Kidney capillary endothelial cell (primary cell): Measurements from ENCODE around the gene ZNF133.
A peak's percentile ranks its signal among the peaks of the same experiment; 100 is the strongest.
"Not testable (repeated sequence)": the region's sequence is repeated elsewhere in the genome, so short reads cannot be mapped to it uniquely, and the experiment has no call there.

Experiments
- DNase-seq: peaks from one replicate; pipeline ENCODE4 v3.0.0-alpha.2; 2018; ENCODE audit warnings: low spot score

ZNF133 gene

DNA sequence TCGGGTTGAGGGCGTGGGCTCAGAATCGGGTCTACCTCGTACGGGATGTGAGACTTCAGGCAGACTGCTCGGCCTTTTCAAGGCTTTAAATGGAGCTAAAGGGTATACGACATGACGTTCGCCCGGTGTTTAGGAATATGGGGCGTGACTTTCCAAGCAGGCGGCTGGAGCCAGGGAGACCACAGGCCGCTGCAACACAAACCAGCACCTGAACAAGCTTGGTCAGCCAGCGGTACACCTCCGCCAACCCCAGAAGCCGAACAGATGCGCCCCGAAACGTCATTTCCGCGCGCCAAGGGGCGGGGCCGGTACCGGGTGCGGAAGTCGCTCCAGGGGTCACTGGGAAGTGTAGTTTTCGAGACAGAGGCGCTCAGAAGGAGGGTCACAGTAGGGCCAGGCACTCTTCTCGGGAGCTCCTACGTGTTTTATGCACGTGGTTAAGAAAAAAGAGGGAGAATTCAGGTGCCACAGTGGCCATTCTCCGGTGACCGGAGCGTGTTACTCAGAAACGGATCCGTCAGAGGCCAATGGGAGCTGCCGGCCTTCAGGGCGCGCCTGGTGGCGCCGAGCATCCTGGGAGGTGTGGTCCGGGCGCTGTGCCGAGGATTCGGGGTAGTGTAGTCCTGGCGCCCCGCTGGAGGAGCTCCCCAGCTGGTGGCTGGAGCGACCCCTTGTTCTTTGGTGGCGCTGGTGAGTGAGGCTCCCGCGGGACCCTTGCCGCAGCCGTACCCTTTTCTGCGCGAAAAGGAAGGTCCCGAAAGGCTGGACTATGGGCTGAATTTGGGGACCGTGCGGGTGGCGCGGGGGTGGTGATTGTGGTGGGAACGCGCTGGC lies at the start of gene ZNF133:
Gene ZNF133 (plus strand): TSS at position 613 of the 834 bp plus-strand sequence. CDS start 17,160 bp downstream, outside the sequence.
- peak; percentile 87 for DNase-seq

DNA sequence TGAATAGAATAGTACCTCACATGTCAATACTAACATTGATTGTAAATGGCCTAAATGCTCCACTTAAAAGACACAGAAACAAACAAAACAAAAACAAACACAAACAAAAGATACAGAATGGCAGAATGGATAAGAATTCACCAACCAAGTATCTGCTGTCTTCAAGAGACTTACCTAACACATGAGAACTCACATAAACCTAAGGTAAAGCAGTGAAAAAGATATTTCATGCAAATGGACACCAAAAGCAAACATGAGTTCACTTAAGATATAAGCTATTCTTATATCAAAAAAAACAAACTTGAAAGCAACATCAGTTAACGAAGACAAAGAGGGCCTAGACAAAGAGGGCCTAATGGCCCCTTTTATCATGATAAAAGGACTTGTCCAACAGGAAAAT lies 47.3 kb upstream of the ZNF133 start:
- no peak for DNase-seq

DNA sequence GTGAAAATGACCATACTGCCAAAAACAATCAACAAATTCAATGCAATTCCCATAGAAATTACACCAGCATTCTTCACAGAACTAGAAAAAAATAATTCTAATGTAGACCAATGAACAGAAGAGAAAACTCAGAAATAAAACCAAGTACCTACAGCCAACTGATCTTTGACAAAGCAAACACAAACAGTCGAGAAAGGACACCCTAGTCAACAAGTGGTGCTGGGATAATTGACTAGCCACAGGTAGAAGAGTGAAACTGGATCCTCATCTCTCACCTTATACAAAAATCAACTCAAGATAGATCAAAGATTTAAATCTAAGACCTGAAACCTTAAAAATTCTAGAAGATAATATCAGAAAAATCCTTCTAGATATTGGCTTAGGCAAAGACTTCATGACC lies 44.5 kb upstream of the ZNF133 start:
- DNase-seq = no peak

DNA sequence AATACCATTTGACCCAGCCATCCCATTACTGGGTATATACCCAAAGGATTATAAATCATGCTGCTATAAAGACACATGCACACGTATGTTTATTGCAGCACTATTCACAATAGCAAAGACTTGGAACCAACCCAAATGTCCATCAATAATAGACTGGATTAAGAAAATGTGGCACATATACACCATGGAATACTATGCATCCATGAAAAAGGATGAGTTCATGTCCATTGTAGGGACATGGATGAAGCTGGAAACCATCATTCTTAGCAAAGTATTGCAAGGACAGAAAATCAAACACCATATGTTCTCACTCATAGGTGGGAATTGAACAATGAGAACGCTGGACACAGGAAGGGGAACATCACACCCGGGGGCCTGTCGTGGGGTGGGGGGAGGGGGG lies 39.8 kb upstream of the ZNF133 start:
- not testable (repeated sequence) for DNase-seq

DNA sequence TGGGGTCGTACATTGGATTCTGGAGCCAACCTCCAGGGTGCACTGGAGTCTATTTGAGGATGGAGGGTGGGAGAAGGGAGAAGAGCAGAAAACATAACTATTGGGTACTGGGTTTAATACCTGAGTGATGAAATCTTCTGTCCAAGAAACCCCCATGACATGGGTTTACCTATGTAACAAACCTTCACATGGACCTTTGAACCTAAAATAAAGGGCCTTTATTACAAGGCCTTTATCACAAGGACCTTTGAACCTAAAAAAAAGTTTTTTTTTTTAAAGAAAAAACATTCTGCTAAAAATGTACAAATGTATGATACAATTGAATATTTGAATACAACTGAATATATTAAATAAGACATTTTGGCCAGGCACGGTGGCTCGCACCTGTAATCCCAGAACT lies 38.1 kb upstream of the ZNF133 start:
- DNase-seq = no peak

DNA sequence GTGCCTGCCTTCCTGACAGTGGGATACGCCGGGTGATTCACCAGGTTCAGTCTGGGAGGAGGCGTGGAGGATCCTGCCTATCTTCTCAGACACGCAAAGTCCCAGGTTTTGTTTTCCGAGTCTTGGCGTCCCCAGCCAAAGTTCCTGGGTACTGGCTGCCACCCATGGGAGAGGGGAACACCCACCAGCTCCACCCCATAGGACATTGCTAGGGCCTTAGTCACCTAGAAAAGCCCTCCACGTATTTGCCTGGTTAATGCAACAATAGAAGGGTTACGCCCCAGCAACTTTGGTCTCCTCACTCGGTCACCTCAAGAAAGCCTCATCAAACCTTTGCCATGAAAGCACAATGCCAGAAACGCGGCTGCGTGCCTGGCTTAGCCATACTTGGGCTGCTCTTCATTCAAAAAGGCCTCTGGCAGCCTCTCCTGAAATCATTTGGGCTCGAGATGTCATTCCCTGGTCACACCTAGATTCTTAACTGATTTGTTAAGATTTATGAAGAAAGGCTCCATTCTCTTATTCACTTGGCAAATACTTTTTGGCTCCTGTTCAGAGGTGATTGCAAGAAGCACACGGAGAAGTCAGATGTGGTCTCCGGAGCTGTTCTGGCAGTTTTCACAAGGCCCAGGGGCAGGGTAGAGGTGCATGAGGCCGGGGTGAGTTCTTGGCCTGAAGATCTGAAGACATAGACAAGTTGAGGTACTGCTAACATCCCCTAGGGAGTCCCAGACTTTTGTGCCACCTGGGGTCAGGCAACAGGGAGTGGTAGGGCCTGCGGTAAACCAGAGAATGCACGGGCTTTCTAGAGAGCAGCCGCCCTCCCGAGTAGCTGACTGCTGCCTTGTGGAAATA lies 35.5 kb upstream of the ZNF133 start:
- DNase-seq = no peak

DNA sequence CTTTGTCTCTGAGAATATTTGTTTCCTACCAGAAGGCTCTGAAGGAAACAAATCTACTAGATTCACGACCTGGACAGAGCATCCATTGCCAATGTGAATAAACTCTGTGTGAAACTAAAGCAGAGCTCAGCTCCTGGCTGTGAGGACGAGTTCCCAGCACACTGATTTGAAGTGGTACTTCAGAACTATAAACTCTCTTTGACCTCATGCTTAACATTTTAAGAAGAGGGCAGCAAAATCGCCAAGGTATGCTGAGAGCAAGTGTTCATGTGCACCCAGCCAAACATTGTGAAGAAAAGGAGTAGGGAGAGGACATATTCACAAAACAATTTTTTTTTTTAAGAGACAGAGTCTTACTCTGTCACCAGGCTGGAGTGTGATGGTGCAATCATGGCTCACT lies 33.7 kb upstream of the ZNF133 start:
- DNase-seq = no peak

DNA sequence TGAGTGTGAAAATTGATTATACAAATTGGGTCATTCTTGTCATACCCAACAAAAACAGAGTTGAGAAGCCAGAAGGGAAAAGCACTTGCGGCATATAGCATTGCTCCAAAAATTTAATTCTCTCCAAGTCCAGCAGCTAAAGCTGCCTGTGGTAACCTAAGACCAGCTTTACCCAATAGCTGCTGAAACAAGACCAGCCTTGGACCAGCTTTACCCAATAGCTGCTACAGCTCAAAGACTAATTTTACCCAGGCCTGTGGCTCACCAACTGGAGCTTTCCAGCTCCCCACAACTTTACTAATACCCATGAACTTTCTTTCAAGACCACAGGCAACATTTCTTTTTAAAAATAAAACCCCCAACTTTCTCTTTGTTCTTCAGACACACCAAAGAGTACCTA lies 32.8 kb upstream of the ZNF133 start:
- DNase-seq = no peak

DNA sequence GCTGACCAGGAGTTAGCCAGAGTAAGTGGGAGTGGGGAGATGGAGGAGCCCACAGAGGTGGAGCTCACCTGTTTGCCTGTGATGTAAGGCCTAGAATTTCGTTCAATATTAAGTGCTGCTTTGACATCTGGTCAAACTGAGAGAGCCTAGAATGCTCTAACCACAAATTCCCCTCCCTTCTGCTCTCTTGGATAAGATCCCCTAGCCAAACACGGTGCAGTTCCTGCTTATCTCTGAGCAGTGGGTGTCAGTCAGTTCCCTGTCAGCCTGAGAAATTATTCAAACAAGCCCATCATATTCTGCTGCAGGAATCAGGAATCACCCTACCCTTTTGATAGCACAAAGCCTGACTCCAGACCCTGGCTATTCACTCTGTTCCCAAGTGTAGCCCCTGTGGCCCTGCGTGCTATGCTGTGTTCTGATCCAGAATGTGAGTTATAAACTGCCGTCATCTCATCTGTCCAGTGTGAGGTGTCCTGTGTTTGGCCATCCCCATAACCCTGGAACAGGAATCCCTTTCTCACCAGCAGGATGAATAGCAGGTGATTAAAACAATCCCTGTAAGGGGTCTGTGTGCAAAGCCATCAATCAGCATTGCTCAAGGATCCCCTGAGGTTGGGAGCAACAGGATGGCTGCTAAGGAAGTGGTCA lies 31.8 kb upstream of the ZNF133 start:
- DNase-seq = no peak

DNA sequence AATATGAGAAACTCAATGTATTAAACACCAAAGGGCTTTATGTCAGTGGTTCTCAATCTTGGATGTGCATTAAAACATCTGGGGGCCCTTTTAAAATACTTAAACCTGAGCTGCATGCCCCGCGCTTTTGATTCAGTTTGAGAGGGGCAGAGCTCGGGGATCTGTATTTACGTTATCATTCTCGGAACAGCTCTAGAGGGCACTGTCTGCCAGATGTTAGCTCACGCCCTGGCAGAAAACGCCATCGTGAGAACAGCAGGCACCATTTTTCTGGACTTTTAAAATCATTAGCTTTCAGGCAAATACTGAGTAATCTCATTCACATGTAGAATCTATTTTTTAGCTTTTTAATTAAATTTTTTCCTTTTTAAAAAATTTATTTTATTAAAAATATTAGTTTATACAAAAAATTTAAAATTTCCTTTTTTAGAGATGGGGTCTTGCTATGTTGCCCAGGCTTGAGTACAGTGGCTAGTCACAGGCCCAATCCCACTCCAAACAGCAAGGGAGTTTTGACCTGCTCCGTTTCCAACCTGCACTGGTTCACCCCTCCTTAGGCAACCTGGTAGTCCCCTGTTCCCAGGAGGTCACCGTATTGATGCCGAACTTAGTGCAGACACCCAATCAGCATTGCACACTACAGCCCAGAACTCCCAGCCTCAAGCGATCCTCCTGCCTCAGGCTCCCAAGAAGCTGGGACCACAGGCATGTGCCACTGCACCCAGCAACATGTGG lies 30.0 kb upstream of the ZNF133 start:
- DNase-seq = no peak

DNA sequence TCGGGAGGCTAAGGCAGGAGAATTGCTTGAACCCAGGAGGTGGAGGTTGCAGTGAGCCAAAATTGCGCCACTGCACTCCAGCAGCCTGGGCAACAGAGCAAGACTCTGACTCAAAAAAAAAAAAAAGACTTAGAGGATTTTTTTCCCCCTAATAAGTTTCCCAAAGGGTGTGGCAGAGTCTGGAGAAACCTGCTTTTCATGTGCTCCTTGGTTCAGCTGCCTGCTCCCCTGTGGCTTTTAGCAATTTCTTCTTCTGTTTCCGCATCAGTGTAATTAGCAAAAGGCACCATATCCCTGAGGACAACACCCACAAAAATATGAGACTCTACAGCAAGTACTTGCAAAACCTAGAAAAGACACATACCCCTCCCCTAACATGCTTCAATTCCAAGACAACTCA lies 28.6 kb upstream of the ZNF133 start:
- no peak for DNase-seq

DNA sequence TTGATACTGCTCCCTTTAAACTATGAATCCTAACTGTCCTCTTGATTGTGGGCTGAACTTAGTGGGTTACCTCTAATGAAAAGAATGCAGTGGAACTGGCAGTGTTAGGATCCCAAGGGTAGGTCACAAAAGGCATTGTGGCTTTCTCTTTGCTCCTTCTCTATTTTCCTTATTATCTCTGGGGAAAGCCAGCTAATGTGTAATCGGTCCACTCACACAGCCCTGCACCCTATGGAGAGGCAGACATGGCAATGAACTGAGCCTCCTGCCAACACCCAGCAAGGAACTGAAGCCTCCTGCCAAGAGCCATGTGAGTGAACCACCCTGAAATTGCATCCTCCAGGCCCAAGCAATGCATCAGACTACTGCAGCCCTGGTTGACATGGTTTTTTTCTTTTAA lies 24.6 kb upstream of the ZNF133 start:
- DNase-seq = no peak

DNA sequence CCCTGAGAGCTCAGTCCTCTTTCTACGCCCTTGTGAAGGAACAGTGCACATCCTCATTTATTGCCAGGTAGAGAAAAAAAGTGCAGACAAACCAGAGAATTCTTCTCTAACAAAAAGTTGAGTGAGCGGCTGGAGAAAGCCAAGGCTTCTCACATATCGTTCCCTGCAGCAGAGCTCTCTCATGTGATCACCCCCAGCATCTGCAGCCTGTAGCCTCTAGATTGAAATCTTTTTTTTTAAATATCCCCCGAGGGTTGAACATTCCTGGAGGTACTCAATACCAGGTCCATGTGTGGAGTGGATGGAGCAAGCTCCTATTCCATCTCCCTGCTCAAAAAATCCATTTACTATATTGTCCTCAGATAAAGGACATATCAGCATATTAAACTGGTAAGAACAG lies 22.9 kb upstream of the ZNF133 start:
- no peak for DNase-seq

DNA sequence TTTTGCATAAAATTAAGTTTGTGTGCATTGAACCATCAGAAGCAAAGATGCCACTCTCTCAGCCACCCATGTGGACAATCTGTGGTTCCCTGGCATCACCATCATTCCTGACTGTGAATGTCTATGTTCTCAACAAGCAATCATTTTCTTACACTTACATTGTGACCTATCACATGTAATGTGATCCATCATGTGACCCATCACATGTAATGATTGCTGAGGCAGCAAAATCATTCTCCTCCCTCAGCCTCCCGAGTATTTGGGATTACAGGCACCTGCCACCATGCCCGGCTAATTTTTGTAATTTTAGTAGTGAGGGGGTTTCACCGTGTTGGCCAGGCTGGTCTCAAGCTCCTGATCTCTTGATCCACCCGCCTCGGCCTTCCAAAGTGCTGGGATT lies 22.0 kb upstream of the ZNF133 start:
- DNase-seq = no peak

DNA sequence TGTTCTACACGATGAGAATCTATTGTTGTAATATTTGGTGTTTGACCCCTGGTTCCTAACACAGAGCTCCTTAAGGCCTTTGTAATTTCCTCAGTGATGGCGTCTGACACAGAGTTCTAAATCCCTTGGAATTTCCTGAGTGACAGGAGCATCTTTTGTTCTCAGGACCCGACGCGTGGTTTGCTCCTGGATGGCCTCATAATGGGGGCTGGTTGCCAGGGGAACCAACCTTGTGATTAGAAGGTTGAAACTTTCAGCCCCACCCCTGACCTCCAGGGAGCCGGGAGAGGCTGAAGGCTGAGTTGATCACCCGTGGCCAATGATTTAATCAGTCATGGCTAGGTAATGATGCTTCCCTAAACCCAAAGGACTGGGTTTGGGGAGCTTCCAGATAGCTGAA lies 20.5 kb upstream of the ZNF133 start:
- peak; percentile 83 for DNase-seq

DNA sequence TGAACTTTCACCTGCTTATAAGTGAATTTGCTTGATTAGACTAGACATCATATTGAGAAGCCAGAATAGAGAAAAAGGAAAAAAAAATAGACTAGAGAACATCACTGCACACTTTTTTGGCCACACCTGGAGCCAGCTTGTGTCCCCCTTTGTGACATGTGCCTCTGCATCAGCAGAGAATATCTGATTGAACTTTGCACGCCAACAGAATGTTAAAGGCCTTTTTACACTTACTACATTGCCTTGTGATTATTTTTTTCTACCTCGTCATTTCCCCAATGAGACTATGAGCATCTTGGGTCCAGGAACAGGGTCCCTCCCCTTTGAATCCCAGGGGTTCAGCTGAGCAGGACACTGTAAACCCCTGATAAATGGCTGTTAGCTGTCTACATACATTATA lies 17.2 kb upstream of the ZNF133 start:
- DNase-seq = no peak

DNA sequence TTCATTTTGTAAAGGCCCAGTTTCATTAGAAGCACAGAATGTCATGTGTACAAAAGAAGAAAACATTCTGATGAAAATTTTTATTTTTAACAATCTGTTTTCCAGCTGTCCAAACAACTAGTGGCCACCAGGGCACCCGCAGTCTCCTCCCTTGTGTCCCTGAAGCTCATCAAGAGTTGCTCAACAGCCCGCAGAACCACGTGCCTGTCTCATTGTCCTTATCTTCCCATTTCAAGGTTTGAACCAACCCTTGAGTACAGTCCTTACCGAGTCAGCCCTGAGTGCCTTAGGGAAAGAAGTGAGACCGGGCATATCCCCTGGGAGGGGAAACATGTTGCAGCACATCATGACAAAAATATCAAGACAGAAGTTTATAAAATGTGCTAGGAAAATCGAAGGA lies 15.9 kb upstream of the ZNF133 start:
- no peak for DNase-seq

DNA sequence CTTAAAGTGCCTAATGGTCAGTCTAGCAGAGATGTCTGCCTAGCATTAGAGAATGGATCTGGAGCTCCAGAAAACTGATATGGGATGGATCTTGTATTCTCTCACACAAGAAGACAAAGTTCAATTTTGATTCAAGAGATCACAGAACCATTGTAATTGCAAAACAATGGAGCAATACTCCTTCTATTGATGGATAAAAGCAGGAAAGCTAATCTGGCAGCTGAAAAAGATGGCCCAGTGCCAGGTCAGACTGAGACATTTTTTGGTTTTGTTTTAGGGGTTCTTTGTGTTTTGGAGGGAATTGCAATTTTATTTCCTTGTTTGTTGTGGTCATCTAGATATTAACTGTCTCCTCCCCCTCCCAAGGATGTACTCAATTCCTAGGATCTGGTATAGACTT lies 14.6 kb upstream of the ZNF133 start:
- DNase-seq = no peak

DNA sequence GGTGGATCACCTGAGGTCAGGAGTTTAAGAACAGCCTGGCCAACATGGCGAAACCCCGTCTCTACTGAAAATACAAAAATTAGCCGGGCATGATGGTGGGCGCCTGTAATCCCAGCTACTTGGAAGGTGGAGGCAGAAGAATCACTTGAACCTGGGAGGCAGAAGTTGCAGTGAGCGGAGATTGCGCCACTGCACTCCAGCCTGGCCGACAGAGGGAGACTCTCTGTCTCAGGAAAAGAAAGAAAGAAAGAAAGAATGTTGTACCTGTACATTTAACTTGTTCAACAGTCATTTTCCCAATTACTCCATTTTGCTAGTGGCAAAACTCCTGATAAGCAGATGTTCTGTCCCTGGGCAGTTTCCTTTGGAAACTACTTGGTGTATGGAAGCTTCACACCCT lies 12.4 kb upstream of the ZNF133 start:
- not testable (repeated sequence) for DNase-seq

DNA sequence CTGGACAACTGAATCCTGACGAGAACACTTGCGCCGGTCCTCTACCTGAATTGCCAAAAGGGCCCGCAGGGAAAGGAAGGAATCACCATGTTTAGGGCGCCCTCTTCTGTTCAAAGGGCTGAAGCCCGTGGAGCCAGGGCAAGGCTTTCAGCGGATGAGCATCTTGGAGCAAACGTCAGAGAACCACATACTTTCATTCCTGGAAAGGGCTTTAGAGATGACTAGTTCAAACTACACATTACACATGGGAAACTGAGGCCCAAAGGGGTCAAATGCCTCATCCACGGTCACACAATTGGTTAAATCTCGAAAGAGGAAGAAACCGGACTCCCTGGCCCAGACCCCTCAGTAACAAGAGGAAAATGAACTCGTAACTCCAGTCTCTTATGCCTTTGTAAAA lies 11.5 kb upstream of the ZNF133 start:
- DNase-seq = peak; percentile 66

DNA sequence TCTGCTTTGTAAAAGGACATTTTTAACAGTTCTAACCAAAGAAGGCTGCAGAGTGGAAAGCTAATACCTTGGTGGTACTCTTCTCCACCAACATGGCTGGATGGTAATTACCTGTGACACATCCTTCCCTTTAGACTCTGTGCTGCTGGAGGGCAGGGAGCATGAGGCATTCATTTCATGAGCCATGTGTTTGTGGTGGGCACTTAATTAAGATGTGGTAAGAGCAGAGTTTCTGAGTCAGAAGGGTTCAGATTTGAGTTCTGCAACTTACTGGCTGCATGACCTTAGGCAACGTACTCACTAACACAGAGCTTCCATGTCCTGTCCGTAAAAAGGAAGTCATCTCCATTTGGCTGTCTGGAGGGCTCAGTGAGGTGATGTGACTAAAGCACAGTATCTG lies 9.1 kb upstream of the ZNF133 start:
- DNase-seq = no peak
